Motor neuron (in vitro differentiated cells): ENCODE data around the gene SAMMSON. TPM values are rescaled to one million over a fixed set of nuclear protein-coding genes. Genes with fewer than 3 reads are reported as not detected.

Experiments
- ATAC-seq, 8 experiments: fragments of 200-7000 bp; cut with Tn5 transposase; replicated peaks in 6 of 8; 2 replicates each; pipeline ENCODE4 v1.8.0; 2021; ENCODE audit warnings: mild to moderate bottlenecking in 8 of 8, moderate library complexity in 8 of 8
- H3K27ac ChIP-seq, 2 donors: fragments of 250-450 bp; sonication (Bioruptor Pico); 2 replicates each; pipeline ENCODE4 v1.9.0; 2021; ENCODE audit warnings: antibody characterized with exemption in 2 of 2, mild to moderate bottlenecking in 2 of 2, moderate library complexity in 1 of 2
- H3K4me1 ChIP-seq, 2 donors: fragments of 250-450 bp; sonication (Bioruptor Pico); replicated peaks in 1 of 2; 2 replicates each; pipeline ENCODE4 v1.6.1; 2021; ENCODE audit warnings: antibody characterized with exemption in 2 of 2, mild to moderate bottlenecking in 2 of 2, moderate library complexity in 1 of 2
- H3K4me3 ChIP-seq, 5 donors: fragments of 250-450 bp; sonication (Bioruptor Pico); 2 replicates each; pipeline ENCODE4 v1.9.0; 2021; ENCODE audit warnings: antibody characterized with exemption in 5 of 5, mild to moderate bottlenecking in 5 of 5, moderate library complexity in 4 of 5
- WGBS, 10 experiments: fragments of 450-650 bp; shearing (Covaris generic); methylation state at CpG; one replicate each; pipeline ENCODE4 v1.0.0; 2022; 5-methylcytosine and 5-hydroxymethylcytosine counted together
- in situ Hi-C, 9 experiments: fragments of 400-800 bp; cut with MboI; loops; one replicate each; pipeline ENCODE4 v1.15.0; 2021; ENCODE audit warnings: low sequenced_read_pairs in 9 of 9, low pct_unique_long_range_greater_than_20kb in 2 of 9; ENCODE audit not compliant: unreplicated experiment in 9 of 9
- total RNA-seq, 8 experiments: library from RNA; unstranded; fragments of 300-600 nt; gene quantifications; 2 replicates each; pipeline versions ENCODE4 v1.2.3 to v1.2.4, GENCODE V29; 2022

SAMMSON gene
- total RNA-seq, 8 experiments from 2014 or later = 0.36 to 2.8 (median 0.66) TPM; not detected in 2

DNA sequence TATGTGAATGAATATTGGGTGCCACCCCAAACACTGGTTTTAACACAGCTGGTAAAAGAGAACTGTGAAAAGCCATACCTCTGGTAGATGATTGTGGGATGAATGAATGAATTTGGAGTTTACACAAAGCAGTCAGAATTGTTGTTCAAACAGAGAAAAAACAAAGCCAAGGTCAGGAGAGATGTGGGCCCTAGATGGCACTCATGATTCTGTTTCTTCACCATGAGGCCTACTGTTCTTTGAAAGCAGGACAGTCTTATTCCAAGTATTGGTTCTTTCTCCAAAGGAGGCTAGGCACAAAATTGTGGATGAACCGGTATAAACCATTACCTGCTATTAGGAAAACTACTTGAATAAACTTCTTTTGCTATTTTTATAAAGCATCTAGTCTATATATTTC is 97.6 kb downstream of the SAMMSON start:
- no peak overlapping the region for H3K4me3 ChIP-seq
- no peak for ATAC-seq
- peaks cover 0 to 6% of the 10 kb centered on the region in 2 donors for H3K4me1 ChIP-seq
- no peak overlapping the region for H3K27ac ChIP-seq
- in situ Hi-C loops = loop anchor here in 4 of 9 experiments (25.0 kb wide), 2 partner anchors 265 to 440 kb away; no protein-coding TSS in a partner anchor
- 46 to 100% (median 100%) methylated on average over 1 of the region's 1 CpG; no CpG with 5 or more reads in 1 of the 10 experiments for WGBS, 10 experiments

DNA sequence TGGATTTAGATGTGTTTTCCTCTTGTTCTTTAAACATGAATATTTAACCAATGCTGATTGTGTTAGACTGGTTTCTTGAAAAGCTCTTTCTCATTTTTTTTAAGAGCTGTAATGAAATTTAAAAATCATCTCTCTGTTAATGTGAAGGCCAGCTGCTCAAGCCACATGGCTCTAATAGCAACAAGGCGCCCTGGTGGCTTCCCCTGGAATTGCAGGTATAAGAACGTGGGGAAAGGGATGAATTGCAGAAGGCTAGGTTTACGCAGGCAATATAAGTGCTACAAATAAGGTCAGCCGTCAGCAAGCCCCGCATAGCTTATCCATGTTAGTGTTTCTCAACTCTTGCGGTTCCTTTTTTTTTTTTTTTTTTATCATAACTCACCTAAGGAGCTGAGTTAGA is 108.5 kb downstream of the SAMMSON start:
- Histone ChIP-seq H3K4me3 (no peak overlapping the region), H3K4me1 (no peaks in the 10 kb centered on the region), H3K27ac (no peak overlapping the region)
- WGBS, 10 experiments = 25 to 100% (median 84%) methylated on average over 2 to 6 of the region's 6 CpGs; no CpG with 5 or more reads in 1 of the 10 experiments
- no peak for ATAC-seq
- in situ Hi-C loops = no loop called here

DNA sequence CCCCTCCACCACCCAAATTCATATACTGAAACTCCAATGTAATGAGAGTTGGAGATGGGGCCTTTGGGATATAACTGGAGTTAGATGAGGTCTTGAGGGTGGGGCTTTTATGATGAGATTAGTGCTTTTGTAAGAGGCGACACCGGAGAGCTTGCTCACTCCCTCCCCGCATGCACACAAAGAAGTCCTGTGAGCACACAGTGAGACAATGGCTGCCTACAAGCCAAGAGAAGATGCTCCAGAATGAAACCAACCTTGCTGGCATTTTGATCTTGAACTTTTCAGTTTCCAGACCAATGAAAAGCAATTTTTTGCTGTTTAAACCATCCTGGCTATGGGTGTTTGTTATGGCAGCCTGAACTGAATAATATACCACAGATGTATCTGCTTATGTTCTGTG is 109.0 kb downstream of the SAMMSON start:
- Histone ChIP-seq H3K4me3 (no peak overlapping the region), H3K4me1 (no peaks in the 10 kb centered on the region), H3K27ac (no peak overlapping the region)
- in situ Hi-C loops = no loop called here
- ATAC-seq = no peak
- WGBS, 10 experiments = 83 to 100% (median 94%) methylated on average over 1 to 3 of the region's 3 CpGs; no CpG with 5 or more reads in 6 of the 10 experiments

DNA sequence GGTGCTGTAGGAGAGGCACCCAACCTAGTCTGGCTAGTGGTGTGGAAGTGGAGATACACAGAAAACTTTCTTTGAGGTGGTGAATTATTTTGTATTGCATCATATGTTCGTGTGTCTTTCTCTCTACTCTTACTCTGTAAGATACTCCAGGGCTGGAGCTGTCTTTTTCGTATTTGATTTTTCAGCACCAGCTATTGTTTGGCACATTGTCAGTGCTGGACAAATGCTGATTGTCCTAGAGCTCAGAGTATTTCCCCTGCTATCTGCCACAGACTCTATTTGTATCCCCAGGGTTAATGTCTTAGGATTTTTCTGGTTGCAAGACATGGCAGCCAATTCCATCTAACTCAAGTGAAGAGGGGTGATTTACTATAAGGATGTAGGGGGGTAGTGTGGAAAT is 110.5 kb downstream of the SAMMSON start:
- no peak for ATAC-seq
- in situ Hi-C loops = no loop called here

DNA sequence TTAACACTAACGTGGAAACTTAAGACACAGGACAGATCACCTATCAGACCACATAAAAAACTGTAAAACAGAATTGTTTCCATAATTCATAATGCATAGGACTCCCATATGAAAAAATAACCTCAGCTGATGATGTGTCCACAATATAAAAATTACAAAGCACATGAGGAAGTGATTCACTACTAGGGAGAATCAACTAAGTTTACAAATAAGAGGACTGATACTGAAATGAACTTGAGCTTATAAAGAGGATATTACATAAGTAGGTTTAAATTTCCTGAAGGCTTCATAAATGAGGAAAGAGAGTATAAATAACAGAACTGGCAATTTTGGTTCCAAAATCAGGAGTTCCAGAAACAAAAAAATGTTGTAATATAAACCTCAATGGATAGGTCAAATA is 111.9 kb downstream of the SAMMSON start:
- WGBS, 10 experiments = 0 to 100% (median 85%) methylated on average over 1 of the region's 1 CpG; no CpG with 5 or more reads in 4 of the 10 experiments
- in situ Hi-C loops = no loop called here
- Histone ChIP-seq H3K4me1 (no peaks in the 10 kb centered on the region), H3K4me3 (no peak overlapping the region), H3K27ac (no peak overlapping the region)
- no peak for ATAC-seq

More for the DNA sequence above, 110.5 kb downstream of the SAMMSON start:
- no peaks in the 10 kb centered on the region for H3K4me1 ChIP-seq
- H3K4me3 ChIP-seq = no peak overlapping the region
- WGBS, 10 experiments = 0 to 84% (median 33%) methylated on average over 1 to 2 of the region's 2 CpGs; no CpG with 5 or more reads in 5 of the 10 experiments
- no peak overlapping the region for H3K27ac ChIP-seq

DNA sequence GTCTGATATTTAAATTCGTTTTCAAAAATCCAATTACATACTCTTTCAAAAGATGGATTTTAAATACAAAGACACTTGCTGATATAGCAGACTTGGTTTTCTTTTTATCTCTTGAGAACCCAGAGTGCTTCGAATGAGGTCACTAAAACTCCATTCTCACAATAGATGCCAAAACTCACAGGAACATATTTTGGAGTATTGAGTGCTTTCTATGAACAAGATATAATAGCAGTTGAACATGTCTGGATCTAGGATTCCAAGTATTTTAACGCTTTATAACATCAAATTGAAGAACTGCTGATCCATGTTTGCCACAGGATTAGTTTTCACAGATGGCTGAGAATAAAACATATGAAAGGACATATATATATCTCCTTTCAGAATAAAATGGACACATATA is 113.2 kb downstream of the SAMMSON start:
- Histone ChIP-seq H3K4me1 (no peaks in the 10 kb centered on the region), H3K4me3 (no peak overlapping the region), H3K27ac (no peak overlapping the region)
- in situ Hi-C loops = no loop called here
- ATAC-seq = no peak
- 9 to 85% (median 75%) methylated on average over 2 to 3 of the region's 3 CpGs; no CpG with 5 or more reads in 1 of the 10 experiments for WGBS, 10 experiments

DNA sequence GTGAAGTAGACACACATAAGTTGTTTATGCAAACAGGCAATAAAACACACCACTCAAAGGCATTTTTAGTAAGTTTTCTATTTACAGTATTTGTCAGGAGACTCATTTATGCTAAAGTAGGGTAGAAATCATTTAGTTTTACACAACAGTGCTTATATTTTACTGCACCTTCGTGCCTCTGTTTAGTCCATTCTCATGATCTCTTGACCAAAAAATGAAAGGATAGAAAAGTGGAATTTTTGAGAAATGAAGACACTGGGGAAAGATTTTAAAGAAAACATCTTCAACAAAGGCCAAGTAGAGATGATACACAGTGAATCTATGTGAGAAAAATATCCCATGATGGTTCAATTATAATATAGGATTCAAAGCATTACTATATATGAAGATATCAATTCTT is 114.9 kb downstream of the SAMMSON start:
- no peak for ATAC-seq
- H3K4me3 ChIP-seq = no peak overlapping the region
- H3K4me1 ChIP-seq = no peaks in the 10 kb centered on the region
- WGBS, 10 experiments = 0 to 88% (median 71%) methylated on average over 1 of the region's 1 CpG
- H3K27ac ChIP-seq = no peak overlapping the region
- in situ Hi-C loops = no loop called here

DNA sequence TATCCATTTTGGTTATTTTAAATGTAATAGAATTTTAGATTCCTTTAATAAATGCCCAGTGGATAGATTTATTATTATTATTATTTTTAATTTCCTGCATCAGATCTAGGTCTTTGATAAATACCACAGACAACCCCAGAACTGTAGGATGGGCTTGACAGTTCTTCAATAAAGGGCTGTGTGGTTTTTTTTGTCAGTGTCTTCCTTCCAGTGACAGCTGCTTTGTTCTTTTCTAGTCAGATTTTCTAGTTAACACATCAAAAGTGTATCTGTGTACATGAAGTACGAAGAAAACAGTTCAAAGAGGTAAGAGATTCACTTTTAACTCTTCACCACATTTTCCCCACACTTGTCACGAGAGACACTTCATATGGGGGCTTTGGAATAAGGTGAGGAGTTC is 120.3 kb downstream of the SAMMSON start:
- no peaks in the 10 kb centered on the region for H3K4me1 ChIP-seq
- H3K27ac ChIP-seq = no peak overlapping the region
- peak in 1 of 8 experiments; percentile 62 for ATAC-seq
- in situ Hi-C loops = no loop called here
- 0 to 100% (median 82%) methylated on average over 1 to 2 of the region's 2 CpGs; no CpG with 5 or more reads in 1 of the 10 experiments for WGBS, 10 experiments
- no peak overlapping the region for H3K4me3 ChIP-seq
